Breast epithelium (tissue), 3 donors: ENCODE measurements around the gene SP140.

Experiments
- POLR2A ChIP-seq: fragments of 450-650 bp; IDR thresholded peaks from one replicate; pipeline ENCODE4 v1.6.1; 2016; ENCODE audit warnings: antibody characterized with exemption, mild to moderate bottlenecking, moderate library complexity
- POLR2AphosphoS5 ChIP-seq, 3 donors: sonication (generic); formaldehyde crosslinking; IDR thresholded peaks; one replicate each; pipeline ENCODE4 v1.6.1; 2017; ENCODE audit warnings: antibody characterized with exemption in 3 of 3
- TF ChIP-seq, protein P1 (sequence below), 3 donors: fragments of 450-650 bp; IDR thresholded peaks; one replicate each; pipeline ENCODE4 v1.5.1; 2016 to 2017; ENCODE audit warnings: antibody characterized with exemption in 3 of 3, mild to moderate bottlenecking in 3 of 3, moderate library complexity in 3 of 3

GRCh38 chr2:230216489-230216888 lies 9.0 kb upstream of the SP140 start:
- TF ChIP-seq, protein P1, sequence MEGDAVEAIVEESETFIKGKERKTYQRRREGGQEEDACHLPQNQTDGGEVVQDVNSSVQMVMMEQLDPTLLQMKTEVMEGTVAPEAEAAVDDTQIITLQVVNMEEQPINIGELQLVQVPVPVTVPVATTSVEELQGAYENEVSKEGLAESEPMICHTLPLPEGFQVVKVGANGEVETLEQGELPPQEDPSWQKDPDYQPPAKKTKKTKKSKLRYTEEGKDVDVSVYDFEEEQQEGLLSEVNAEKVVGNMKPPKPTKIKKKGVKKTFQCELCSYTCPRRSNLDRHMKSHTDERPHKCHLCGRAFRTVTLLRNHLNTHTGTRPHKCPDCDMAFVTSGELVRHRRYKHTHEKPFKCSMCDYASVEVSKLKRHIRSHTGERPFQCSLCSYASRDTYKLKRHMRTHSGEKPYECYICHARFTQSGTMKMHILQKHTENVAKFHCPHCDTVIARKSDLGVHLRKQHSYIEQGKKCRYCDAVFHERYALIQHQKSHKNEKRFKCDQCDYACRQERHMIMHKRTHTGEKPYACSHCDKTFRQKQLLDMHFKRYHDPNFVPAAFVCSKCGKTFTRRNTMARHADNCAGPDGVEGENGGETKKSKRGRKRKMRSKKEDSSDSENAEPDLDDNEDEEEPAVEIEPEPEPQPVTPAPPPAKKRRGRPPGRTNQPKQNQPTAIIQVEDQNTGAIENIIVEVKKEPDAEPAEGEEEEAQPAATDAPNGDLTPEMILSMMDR (IDR thresholded peaks at IDR 0.05): no peak
- TF ChIP-seq POLR2A (no peak), POLR2AphosphoS5 (IDR thresholded peaks at IDR 0.05) (no peak)
